Measurements from ENCODE around the gene PCNX4.

PCNX4 gene

DNA sequence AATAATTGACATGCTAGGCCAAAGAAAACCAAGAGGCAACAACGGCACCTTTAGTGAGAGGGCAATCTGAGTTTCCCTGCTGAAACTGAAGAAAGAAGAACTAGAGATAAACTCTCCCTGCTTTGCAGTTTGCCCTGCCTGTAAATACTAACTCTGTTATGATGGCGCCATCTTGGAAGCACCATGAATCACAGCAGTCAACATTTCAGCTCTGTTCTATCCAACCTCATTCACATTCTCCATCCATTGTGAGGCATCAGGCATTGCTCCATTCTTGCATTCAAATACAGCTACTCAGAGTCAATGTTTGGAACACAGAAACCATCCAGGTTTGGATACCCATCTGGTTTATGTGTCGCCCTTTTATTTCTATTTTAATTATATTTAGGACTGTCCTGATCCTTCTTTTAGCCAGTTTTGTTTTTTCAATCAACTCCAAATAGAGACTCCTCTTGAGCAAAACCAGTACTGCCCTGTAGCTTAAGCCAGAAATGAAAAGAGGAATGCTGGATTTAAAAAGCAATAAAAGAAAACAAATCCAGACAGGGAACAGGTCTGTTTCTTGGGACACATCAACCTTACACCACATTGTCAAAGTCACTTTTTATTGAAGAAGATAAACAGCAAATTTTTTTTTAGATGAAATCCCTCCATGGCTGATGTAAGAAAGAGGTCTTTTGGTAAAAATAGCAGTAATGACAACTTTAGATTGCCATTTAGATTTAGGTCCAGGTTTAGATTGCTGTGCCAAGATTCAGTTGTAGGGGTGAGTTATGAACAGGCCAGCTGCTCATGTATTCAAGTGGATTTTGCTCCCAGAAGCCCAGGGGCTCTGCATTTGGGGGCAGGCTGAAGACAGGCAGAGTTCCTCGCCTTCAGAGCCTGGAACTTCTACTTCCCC is 124.0 kb downstream of the PCNX4 start:
- Mint-ChIP-seq H3K27ac (no peak overlapping the region), H3K4me3 (no peak overlapping the region), H3K36me3 (ENCODE audit: low read depth) (no peaks in the 10 kb centered on the region), H3K4me1 (ENCODE audit: low read depth) (no peaks in the 10 kb centered on the region), H3K9me3 (no peaks in the 10 kb centered on the region), H3K27me3 (ENCODE audit: low read depth) (peaks cover 7% of the 10 kb centered on the region)

DNA sequence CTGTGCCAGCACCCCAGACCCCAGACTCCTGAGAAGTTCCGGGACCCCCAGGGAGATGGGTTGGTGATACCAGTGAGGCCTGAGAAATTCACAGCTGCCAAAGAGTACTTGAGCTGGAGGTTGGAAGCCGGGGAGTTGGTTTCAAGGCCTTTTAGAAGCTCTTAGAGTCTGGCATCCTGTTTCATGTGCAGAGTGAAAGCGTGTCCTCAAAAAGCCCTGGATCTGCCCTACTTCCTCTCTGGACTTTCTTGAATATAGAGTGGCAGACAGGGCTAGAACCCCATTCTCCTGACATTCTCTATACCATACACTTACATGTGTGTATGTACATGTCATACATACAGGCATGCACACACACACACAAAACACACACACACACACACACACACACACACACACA is 126.0 kb downstream of the PCNX4 start:
- Mint-ChIP-seq H3K27me3 (ENCODE audit: low read depth) (no peaks in the 10 kb centered on the region), H3K27ac (no peak overlapping the region), H3K9me3 (no peaks in the 10 kb centered on the region), H3K36me3 (ENCODE audit: low read depth) (no peaks in the 10 kb centered on the region), H3K4me1 (ENCODE audit: low read depth) (no peaks in the 10 kb centered on the region), H3K4me3 (no peak overlapping the region)

Data from T-helper 1 cell treated with Interleukin-12 subunit alpha and Interleukin-12 subunit beta and Interleukin-4 antibody, amounts not matched to agents 30 μg/mL and 1 μg/mL, for 36 hours (primary cell).